ENCODE results near the gene UBL4A. TPM values are rescaled to one million over a fixed set of nuclear protein-coding genes. Genes with fewer than 3 reads are reported as not detected.

The UBL4A gene
- total and polyA plus RNA-seq, 4 donors = 21.3 to 39.6 (median 30.6) TPM

DNA sequence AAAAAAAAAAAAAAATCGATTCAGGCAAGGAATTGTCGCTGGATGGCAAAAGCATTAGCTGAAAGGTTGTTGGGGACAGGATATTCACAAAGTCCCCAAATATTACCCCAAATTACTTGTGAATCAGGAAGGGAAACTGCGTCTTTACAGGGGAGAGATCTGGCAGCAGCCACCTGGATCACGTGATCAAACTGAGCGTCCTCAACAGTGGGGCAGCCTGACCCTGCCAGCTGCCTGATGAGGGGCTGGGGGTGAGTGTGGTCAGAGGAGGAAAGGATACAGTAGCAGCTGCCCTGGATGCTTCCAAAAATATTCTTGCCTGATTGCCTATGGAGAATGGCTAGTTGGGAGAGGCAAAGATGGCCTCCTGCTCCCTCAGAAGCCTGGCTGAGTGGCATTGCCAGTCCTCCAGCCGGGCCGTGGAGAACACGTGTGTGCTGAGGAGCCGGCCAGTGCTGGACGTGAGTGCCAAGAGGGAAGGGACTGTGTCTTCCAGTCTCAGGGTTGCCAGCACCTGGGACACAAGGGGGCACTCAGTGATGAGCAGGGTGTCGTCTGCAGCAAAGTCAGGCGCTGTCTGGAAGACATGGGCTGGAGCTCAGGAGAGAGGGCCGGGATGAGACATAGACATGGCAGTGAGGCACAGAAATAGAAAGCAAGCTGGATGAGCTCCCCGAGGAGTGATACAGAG, 4.4 kb downstream of the UBL4A start:
- 78 to 89% methylated on average over 14 of the region's 14 CpGs for WGBS, 2 donors
- Histone ChIP-seq H3K27me3 (ENCODE audit: control insufficient read depth in 3 of 3, insufficient read depth in 3 of 3, low read length in 2 of 3) (no peaks in the 10 kb centered on the region), H3K4me1 (ENCODE audit: control insufficient read depth in 5 of 5, insufficient read depth in 5 of 5, low read length in 5 of 5) (peaks cover 0 to 4% (median 0%) of the 10 kb centered on the region in 5 donors), H3K36me3 (ENCODE audit: control insufficient read depth in 4 of 4, insufficient read depth in 4 of 4, low read length in 4 of 4) (peaks cover 0 to 7% (median under 1%) of the 10 kb centered on the region in 4 donors), H3K9ac (ENCODE audit: insufficient read depth in 1 of 2, low read length in 2 of 2) (no peak overlapping the region), H3K27ac (ENCODE audit: low read depth in 1 of 2, low read length in 1 of 2) (no peak overlapping the region), H3K9me3 (ENCODE audit: control insufficient read depth in 4 of 4, insufficient read depth in 3 of 4, low read length in 3 of 4) (peaks cover 0 to 2% (median 0%) of the 10 kb centered on the region in 4 donors), H3K4me3 (no peak overlapping the region)
- no peak for DNase-seq
- ATAC-seq (ENCODE audit: insufficient read depth, low FRiP score) = no peak
- no peak for TF ChIP-seq CTCF (IDR thresholded peaks at IDR 0.05; ENCODE audit: control extremely low read depth, extremely low read depth)

DNA sequence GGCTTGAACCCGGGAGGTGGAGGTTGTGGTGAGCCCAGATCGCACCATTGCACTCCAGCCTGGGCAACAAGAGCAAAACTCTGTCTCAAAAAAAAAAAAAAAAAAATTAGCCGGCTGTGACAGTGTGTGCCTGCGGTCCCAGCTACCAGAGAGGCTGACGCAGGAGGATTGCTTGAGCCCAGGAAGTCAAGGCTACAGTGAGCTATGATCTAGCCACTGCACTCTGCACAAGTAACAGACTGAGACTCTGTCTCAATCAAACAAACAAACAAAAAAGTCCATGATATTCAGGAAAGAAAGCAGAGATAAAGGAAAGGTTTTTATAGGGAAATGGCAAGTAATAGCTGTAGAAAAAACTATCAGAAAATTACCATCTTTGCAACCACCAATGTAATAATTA, 5.2 kb downstream of the UBL4A start:
- WGBS, 2 donors = 85 to 97% methylated on average over 3 to 5 of the region's 5 CpGs
- Histone ChIP-seq H3K4me3 (no peak overlapping the region), H3K27ac (ENCODE audit: low read depth in 1 of 2, low read length in 1 of 2) (no peak overlapping the region), H3K9me3 (ENCODE audit: control insufficient read depth in 4 of 4, insufficient read depth in 3 of 4, low read length in 3 of 4) (peaks cover 0 to 2% (median 0%) of the 10 kb centered on the region in 4 donors), H3K9ac (ENCODE audit: insufficient read depth in 1 of 2, low read length in 2 of 2) (no peak overlapping the region), H3K27me3 (ENCODE audit: control insufficient read depth in 3 of 3, insufficient read depth in 3 of 3, low read length in 2 of 3) (no peaks in the 10 kb centered on the region), H3K36me3 (ENCODE audit: control insufficient read depth in 4 of 4, insufficient read depth in 4 of 4, low read length in 4 of 4) (peaks cover 0 to 7% (median under 1%) of the 10 kb centered on the region in 4 donors), H3K4me1 (ENCODE audit: control insufficient read depth in 5 of 5, insufficient read depth in 5 of 5, low read length in 5 of 5) (peaks cover 0 to 4% (median 0%) of the 10 kb centered on the region in 5 donors)
- TF ChIP-seq CTCF (IDR thresholded peaks at IDR 0.05; ENCODE audit: control extremely low read depth, extremely low read depth) = no peak
- ATAC-seq (ENCODE audit: insufficient read depth, low FRiP score) = no peak
- no peak for DNase-seq

- 2 to 38% methylated on average over 38 to 85 of the region's 85 CpGs for WGBS, 2 donors
- DNase-seq (peak; percentile 89 to 94 (median 92)), ATAC-seq (ENCODE audit: insufficient read depth, low FRiP score) (peak; percentile 91)
- peaks cover 0 to 2% (median 0%) of the 10 kb centered on the region in 4 donors for H3K9me3 ChIP-seq (ENCODE audit: control insufficient read depth in 4 of 4, insufficient read depth in 3 of 4, low read length in 3 of 4)
- no peak for TF ChIP-seq CTCF (IDR thresholded peaks at IDR 0.05; ENCODE audit: control extremely low read depth, extremely low read depth)
- H3K27ac ChIP-seq (ENCODE audit: low read depth in 1 of 2, low read length in 1 of 2) = peak within 1 kb of the TSS; percentile 78 to 81
- H3K9ac ChIP-seq (ENCODE audit: insufficient read depth in 1 of 2, low read length in 2 of 2) = peak within 1 kb of the TSS in 1 of 2 donors; percentile 5
- peaks cover 0 to 2% (median 0%) of the 10 kb centered on the region in 4 donors for H3K36me3 ChIP-seq (ENCODE audit: control insufficient read depth in 4 of 4, insufficient read depth in 4 of 4, low read length in 4 of 4)
- peak within 1 kb of the TSS; percentile 17 for H3K4me3 ChIP-seq
- H3K4me1 ChIP-seq (ENCODE audit: control insufficient read depth in 5 of 5, insufficient read depth in 5 of 5, low read length in 5 of 5) = no peaks in the 10 kb centered on the region
- H3K27me3 ChIP-seq (ENCODE audit: control insufficient read depth in 3 of 3, insufficient read depth in 3 of 3, low read length in 2 of 3) = no peaks in the 10 kb centered on the region
Measured at GRCh38 chrX:154478728-154479622, 7.4 kb downstream of the UBL4A start, which contains the start of gene LAGE3. Gene LAGE3 (minus strand): TSS chrX:154479281. CDS start chrX:154478915, 366 bp downstream.
